ENCODE data around the gene GMDS.

GMDS gene

GRCh38 chr6:1837826-1838225, 407.6 kb downstream of the GMDS start:
- CTCF ChIA-PET: interaction anchor here (1.0 kb wide), 1 partner anchor 858 kb away, joined by 3 read pairs; no protein-coding TSS in a partner anchor
- no peak for TF ChIP-seq CTCF (conservative IDR thresholded peaks at IDR 0.05; ENCODE audit: low read depth)
- POLR2A ChIA-PET (ENCODE audit: low non-redundant PET): no interaction called here
- no peak overlapping the region for H3K27ac ChIP-seq
- DNase-seq (ENCODE audit: low spot score): no peak

GRCh38 chr6:1836690-1837089, 408.7 kb downstream of the GMDS start:
- ChIA-PET POLR2A (ENCODE audit: low non-redundant PET) (no interaction called here), CTCF (interaction anchor here (0.7 kb wide), 1 partner anchor 142 kb away, joined by 3 read pairs; no protein-coding TSS in a partner anchor)
- H3K27ac ChIP-seq: no peak overlapping the region
- no peak for DNase-seq (ENCODE audit: low spot score)
- TF ChIP-seq CTCF (conservative IDR thresholded peaks at IDR 0.05; ENCODE audit: low read depth): no peak

- ChIA-PET POLR2A (ENCODE audit: low non-redundant PET) (no interaction called here), CTCF (no interaction called here)
- TF ChIP-seq CTCF (conservative IDR thresholded peaks at IDR 0.05; ENCODE audit: low read depth): no peak
- no peak for DNase-seq (ENCODE audit: low spot score)
- H3K27ac ChIP-seq: no peak overlapping the region
Measured at GRCh38 chr6:1834646-1835516, 410.5 kb downstream of the GMDS start.

- CTCF ChIA-PET: no interaction called here
- no peak for TF ChIP-seq CTCF (conservative IDR thresholded peaks at IDR 0.05; ENCODE audit: low read depth)
- DNase-seq (ENCODE audit: low spot score): no peak
- no peak overlapping the region for H3K27ac ChIP-seq
- POLR2A ChIA-PET (ENCODE audit: low non-redundant PET): no interaction called here
Measured at GRCh38 chr6:1834207-1834606, 411.2 kb downstream of the GMDS start.

GRCh38 chr6:1832844-1833787, 412.3 kb downstream of the GMDS start:
- no peak overlapping the region for H3K27ac ChIP-seq
- ChIA-PET POLR2A (ENCODE audit: low non-redundant PET) (no interaction called here), CTCF (interaction anchor here (0.6 kb wide), 1 partner anchor 190 kb away, joined by 3 read pairs; no protein-coding TSS in a partner anchor)
- no peak for DNase-seq (ENCODE audit: low spot score)
- TF ChIP-seq CTCF (conservative IDR thresholded peaks at IDR 0.05; ENCODE audit: low read depth): no peak

GRCh38 chr6:1832358-1832757, 413.0 kb downstream of the GMDS start:
- H3K27ac ChIP-seq: no peak overlapping the region
- TF ChIP-seq CTCF (conservative IDR thresholded peaks at IDR 0.05; ENCODE audit: low read depth): no peak
- POLR2A ChIA-PET (ENCODE audit: low non-redundant PET): no interaction called here
- CTCF ChIA-PET: interaction anchor here (0.6 kb wide), 1 partner anchor 190 kb away, joined by 3 read pairs; no protein-coding TSS in a partner anchor
- no peak for DNase-seq (ENCODE audit: low spot score)

Measured in RWPE1 (cell line).